ENCODE results near the gene TNP2.

The TNP2 gene

DNA sequence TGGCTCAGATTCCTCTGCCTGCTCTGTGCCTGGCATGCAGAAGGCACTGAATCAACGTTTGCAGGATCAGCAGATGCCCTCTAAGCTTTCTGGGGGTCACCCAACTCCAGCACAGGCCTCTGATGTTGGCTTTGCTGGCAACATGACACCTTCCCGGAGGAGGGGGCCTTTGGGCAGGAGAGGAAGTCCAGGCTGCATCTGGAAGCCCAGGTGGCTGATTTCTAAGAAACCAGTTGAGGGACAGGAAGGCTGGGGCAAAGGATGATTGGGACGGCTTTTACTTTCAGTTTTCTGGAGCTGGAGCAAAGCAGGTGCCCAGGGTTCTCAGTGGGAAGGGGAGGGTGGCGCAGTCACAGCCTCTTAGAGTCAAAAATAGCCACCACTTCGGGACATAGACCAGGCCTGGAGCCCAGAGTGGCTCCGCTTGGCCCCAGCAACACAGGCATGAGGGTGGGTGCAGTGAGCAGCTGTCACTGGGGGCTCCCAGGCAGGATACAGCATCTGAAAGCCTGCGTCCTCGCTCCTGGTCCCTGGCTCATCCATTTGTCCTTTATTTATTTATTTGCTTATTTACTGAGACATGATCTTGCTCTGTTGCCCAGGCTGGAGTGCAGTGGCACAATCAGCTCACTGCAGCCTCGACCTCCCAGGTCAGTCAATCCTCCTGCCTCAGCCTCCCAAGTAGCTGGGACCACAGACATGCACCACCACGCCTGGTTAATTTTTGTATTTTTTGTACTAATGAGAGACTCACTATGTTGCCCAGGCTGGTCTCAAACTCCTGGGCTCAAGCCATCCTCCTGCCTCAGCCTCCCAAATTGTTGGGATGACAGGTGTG lies 28.3 kb downstream of the TNP2 start:
- in situ Hi-C loops (cut with HindIII; ENCODE audit: low sequenced_read_pairs), result no loop called here

DNA sequence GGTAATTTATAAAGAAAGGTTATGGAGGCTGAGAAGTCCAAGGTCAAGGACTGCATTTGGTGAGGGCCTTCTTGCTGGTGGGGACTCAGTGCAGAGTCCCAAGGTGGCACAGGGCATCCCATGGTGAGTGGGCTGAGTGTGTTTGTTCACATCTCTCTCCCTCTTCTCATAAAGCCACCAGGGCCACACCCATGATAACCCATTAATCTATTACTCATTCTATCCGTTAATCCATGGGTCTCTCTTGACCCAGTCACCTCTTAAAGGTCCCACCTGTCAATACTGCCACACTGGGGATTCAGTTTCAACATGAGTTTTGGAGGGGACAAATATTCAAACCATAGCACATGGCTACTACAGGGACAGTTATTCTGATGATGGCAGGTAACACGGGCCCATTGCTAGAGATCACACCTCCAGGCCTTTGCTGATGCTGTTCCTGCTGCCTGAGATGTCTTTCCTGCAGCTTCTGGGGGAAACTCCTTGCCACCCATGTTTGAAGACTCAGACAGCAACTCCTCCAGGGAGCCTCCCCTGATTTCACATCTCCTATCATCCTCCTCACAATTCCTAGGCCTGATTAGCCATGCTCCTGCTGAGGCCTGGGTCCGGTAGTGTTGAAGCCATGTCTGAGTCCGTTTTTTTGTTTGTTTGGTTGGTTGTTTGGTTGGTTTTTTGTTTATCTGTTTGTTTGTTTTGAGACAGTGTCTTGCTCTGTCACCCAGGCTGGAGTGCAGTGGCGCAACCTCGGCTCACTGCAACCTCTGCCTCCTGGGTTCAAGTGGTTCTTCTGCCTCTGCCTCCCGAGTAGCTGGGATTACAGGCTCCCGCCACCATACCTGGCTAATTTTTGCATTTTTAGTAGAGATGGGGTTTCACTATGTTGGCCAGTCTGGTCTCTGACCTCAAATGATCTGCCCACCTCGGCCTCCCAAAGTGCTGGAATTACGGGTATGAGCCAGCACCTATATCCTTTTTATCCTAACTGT lies 29.2 kb downstream of the TNP2 start:
- in situ Hi-C loops (cut with HindIII; ENCODE audit: low sequenced_read_pairs), result no loop called here

DNA sequence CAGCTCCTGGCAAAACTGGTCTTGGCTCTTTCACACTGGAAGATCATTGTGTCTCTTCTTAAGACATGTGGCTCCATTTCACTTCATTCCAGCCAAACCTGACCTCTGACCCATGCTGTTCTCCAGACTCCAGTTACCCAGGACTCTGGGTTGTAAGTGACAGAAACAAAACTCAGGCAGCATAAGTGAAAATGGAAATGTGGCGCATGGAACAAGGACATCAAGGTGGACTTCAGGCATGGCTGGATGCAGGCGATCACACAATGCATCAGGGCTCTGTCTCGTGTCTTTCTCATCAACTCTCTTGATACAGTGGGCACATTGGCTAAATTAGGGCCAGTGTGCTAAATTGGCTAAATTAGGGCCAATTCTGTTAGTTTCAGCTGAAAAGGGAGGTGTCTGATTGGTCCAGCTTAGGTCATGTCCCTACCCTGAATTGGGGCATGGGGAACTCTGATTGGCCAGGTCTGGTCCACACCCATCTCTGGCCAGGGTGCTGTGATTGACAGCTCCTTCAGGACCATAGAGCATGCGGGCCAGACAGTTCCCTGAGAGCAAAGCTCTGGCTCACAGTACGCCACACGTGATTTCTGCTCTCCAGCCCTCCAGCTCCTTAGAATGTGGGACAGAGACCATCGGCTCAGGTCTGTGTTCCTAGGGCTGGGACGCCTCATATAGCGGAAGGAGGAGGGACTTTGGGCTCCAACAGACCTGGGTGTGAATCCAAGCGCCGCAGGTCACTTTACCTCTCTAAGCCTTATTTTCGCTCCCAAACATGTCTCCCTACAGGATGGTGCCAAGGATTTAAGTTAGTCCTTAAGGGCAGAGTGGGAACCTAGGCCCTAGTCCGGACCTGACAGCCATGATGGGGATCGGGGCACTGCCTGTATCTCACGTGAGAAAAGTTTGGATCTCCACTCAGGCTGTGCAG lies 30.6 kb downstream of the TNP2 start:
- in situ Hi-C loops (cut with HindIII; ENCODE audit: low sequenced_read_pairs), result no loop called here

DNA sequence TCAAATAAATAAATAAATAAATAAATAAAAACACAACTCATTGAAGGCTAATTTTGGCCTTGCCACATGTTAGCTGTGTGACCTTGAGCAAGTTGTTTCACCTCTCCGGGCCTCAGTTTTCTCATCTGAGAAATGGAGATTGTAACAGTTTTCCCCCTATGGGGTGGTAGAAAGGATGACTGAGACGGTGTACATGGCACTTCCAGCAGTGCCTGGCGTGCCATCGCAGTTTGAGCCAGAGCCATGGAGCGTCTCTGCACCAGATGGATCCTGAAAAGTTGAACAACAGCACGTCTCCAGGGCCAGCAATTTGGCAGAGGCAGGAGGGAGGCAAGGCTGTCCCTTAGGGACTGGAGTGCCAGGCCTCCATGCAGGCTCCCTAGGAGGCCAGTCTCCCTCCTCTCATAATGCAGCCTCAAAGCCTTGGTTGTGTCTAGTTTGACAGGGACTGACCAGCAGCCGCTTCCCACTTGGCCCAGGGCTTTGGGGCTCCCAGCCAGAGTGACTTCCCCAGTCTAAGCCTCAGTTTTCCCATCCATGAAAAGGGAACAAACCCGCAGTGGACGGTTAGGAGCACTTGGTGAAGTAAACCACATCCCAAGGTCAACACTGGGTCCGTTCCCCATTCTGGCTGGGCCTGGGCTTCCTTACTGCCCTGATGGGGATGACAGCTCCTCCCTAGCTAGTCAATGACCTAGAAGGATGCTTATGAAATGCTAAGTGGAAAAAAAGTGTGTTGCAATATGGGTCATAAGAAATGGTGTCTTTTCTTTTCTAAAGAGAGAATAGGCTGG lies 32.5 kb downstream of the TNP2 start:
- in situ Hi-C loops (cut with HindIII; ENCODE audit: low sequenced_read_pairs), result no loop called here

DNA sequence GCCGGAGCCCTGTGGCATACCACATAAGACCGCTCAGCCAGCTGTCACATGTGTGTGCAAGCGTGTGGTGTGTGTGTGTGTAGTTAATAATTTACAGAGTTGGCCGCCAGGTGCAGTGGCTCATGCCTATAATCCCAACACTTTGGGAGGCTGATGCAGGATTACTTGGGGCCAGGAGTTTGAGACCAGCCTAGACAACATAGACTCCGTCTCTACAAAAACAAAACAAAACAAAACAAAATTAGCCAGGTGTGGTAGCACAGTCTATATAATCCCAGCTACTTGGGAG lies 33.5 kb downstream of the TNP2 start:
- in situ Hi-C loops (cut with HindIII; ENCODE audit: low sequenced_read_pairs), result no loop called here

DNA sequence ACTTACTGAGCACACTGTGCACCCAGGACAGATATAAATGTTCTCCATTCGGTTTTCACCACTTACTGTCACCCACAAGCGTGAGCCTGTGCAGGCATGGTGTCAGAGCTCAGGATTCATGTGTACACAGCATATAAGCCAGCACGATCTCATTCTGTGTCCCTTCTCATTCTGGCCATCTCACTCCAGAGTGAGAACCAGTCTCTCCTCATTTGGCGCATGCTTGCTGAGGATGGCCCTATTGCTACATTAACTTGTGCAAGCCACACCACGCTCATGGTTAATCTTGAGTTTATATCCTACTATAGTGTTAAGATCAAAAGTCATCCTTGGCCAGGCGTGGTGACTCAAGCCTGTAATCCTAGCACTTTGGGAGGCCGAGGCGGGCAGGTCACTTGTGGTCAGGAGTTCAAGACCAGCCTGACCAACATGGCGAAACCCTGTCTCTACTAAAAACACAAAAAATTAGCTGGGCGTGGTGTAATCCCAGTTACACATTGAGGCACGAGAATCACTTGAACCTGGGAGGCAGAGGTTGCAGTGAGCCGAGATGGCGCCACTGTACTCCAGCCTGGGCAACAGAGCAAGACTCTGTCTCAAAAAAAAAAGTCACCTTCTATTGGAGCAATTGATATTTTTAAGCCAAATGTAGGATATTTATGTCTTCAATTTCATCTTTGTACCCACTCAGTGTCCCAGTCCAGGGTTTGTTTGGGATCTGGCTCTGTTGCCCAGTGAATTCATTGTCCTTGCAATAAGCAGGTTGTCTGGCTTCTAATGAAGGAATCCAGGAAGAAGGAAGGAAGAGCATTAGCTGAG lies 34.0 kb downstream of the TNP2 start:
- in situ Hi-C loops (cut with HindIII; ENCODE audit: low sequenced_read_pairs), result no loop called here

DNA sequence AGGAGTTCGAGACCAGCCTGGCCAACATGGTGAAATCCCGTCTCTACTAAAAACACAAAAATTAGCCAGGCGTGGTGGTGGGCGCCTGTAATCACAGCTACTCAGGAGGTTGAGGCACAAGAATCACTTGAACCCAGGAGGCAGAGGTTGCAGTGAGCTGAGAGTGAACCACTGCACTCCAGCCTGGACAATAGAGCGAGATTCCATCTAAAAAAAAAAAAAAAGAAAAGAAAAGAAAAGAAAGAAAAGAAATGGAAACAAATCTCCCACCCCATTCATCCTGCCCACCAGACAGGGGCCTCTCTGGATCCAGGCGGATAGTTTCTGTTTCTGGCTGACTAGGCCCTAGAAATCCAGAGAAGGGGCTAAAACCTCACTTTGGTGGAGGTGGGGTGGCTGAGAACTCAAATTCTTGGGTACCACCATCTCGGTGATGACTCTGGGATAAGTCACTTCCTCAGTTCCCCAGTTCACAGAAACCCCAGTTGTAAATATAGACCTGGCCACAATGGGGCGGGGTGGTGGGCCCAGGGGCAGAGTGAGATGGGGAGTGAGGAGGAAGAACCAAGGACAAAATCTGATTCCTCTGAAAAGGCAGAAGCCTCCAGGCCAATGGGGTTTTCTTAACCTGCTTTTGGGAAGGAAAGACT lies 35.3 kb downstream of the TNP2 start:
- in situ Hi-C loops (cut with HindIII; ENCODE audit: low sequenced_read_pairs), result no loop called here

DNA sequence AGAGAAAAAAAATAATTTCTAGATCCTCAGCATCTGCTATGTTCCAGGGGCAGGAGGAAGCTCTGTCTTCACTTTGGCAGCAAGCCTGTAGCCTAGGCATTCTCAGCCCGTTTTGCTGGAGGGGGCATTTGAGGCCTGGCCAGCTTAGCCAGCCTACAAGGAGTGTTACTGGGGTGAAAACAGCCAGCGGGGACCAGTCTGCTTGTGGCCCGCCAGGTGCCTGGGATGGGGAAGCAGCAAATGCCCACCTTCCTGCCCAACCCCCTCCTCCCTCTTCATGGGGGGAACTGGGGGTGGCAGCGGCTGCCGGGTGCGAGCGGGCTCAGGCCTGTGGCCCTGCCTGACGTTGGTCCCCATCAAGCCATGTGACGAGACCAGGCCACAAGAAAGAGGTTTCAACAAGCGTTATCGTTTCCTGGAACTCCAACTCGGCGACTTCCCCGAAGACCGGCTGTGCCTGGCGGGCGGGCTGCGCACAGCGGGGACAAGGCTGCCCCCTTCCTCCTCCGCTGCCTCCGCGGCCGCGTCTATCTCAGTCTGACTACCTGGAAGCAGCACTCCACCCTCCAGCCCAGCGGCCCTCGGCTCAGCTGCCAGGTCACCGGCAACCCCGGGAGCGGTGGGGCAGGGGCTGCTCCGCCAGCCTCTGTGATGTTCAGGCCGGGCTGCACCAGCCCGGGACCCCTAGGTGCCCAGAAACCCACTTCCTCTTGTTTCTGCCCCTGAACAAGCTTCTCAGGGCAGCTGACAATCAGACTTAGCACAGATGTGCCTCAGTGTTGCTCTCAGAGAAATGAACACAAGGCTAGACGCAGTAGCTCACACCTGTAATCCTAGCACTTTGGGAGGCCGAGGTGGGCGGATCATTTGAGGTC lies 36.0 kb downstream of the TNP2 start:
- in situ Hi-C loops (cut with HindIII; ENCODE audit: low sequenced_read_pairs), result no loop called here

DNA sequence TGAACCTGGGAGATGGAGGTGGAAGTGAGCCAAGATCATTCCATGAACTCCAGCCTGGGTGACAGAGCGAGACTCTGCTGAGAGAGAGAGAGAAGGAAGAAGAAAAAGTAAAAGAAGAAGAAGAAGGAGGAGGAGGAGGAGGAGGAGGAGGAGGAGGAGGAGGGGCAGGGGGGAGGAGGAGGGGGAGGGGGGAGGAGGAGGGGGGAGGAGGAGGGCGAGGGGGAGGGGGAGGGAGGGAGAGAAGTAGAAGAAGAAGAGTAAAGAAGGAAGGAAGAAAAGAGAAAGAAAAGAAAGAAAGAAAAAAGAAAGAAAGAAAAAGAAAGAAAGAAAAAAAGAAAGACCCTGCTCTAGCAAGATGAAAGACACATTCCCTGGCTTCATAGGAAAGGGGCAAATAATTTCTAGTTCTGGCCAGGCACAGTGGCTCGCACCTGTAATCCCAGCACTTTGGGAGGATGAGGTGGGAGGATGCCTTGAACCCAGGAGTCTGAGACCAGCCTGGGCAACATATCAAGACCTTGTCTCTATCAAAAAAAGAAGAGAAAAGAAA lies 36.7 kb downstream of the TNP2 start:
- in situ Hi-C loops (cut with HindIII; ENCODE audit: low sequenced_read_pairs), result no loop called here

DNA sequence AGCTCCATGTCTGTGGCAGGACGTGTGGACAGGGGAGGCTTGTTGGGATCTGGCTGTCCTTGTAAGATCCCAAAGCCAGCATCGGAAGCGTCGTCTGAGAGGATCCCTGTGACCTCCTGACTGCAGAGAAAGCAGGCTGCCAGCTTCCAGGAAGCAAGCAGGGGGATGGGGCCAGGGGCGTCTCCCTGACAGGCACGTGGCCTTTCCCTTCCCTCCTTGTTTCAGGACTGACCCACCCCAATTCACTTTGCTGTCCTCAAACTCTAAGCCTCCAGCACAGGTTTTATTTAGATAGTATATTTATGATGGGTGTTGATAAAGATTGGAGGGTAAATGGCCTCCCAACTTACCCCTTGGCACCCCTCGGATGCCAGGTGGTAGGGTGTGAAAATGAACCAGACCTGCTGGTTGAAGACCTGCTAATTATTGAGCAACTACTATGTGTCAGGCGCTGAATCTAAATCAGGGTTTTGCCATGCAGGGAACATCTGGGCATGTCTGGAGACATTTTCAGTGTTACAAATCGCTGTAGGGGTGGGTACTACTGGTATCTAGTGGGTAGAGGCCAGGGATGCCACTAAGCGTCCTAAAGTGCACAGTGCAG lies 37.7 kb downstream of the TNP2 start:
- in situ Hi-C loops (cut with HindIII; ENCODE audit: low sequenced_read_pairs), result no loop called here

DNA sequence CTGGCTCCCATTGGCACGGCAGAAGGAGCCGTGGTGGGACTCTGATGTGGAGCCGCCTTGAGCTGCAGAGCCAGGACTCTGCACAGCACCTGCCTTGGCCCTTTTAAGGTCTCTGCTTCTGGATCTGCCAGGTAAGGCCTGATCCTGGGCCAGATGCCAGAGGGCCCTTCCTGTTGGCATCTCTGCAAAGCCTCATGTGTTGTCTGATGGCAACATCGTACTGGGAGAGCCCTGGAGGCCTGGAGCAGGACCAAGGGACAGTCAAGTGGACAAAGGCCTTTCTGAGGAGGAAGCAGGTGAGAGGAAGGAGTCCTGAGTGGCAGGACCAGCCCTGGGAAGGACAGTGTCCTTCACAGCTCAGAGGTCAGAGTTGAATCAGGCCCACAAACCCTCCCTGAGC lies 39.2 kb downstream of the TNP2 start:
- in situ Hi-C loops (cut with HindIII; ENCODE audit: low sequenced_read_pairs), result no loop called here

DNA sequence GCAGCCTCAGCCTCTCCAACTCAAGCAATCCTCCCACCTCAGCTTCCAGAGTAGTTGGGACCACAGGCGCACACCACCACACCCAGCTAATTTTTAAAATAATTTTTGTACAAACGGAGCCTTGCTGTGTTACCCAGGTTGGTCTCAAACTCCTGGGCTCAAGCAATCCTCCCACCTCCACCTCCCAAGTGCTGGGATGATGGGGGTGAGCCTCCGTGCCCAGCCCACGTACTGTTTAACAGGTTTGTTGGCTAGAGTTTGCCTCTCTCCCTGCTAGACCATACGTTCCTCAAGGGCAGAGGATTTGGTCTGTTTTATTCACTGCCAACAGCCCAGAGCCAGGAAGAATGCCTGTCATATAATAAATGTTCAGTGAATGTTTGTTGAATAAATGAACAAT lies 39.7 kb downstream of the TNP2 start:
- in situ Hi-C loops (cut with HindIII; ENCODE audit: low sequenced_read_pairs), result no loop called here

DNA sequence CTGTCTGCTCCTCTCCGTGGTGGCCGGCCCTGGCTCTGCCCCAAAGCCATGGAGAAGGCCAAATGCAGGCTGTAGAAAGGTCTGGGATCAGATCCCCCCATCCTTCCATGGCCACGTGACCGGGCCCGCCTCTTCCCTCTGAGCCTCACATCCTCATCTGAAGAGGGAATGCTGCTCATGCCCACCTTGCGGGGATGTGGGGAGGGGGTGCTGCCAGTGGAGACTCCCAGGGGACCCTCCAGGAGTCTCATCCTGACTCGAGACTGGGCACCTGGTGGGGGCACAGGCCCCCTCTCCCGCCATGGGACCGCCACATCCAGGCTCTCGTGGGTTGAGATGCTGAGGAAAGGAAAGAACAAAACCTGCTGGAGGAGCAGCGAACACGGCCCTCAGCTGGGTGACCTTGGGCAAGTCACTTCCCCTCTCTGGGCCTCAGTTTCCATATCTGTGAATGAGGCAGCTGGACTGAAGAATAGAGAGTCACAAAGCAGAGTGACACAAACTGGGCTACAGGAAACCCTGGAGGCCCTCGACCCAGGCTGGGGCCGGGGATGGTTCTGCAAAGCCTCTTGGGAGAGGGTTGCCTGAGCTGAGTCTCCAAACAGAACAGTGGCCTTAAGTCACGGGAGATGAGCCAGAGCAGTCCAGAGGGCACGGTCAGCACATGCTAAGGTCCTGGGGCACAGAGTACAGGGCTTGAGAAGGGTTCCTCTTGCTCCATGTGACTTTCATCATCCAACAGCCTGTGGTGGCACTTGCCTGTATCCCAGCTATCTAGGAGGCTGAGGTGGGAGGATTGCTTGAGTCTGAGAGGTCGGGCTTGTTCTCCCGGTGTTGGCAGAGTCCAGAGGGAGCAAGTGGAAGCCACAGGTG lies 43.2 kb downstream of the TNP2 start:
- in situ Hi-C loops (cut with HindIII; ENCODE audit: low sequenced_read_pairs), result no loop called here

DNA sequence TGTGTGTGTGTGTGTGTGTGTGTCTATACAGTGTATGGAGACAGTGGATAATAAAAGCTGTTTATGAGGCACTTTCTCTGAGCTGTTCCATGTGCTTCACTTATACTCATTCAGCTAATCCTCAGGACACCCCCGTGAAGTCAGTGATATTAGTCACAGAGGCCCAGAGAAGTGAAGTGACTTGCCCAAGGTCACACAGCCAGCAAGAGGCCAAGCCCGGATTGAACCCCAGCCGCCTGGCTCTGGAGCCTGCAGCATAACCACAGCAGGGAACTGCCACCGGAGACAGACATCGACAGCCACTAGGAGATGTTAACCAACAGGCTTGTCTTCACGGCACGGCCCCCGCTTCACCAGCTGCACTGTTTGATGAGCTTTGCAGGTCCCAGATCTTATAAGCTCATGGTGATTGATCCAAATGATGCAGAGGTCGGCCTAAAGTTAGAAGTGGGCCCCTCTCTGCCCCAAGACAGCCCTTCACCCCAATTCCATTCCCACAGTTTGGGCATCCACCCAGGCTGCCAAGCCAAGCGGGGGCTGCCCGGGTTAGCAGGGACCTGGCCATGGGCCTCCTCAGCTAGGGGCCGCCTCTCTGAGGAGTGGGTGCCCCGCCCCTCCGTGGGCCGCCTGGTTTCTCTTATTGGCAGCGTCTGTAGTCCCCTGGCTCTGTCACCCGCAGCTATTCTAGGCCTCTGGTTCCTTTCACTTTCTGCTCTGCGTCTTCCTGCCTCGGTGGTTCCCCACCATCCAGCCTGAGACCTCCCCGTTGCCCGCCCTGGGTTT lies 44.0 kb downstream of the TNP2 start:
- in situ Hi-C loops (cut with HindIII; ENCODE audit: low sequenced_read_pairs), result no loop called here

DNA sequence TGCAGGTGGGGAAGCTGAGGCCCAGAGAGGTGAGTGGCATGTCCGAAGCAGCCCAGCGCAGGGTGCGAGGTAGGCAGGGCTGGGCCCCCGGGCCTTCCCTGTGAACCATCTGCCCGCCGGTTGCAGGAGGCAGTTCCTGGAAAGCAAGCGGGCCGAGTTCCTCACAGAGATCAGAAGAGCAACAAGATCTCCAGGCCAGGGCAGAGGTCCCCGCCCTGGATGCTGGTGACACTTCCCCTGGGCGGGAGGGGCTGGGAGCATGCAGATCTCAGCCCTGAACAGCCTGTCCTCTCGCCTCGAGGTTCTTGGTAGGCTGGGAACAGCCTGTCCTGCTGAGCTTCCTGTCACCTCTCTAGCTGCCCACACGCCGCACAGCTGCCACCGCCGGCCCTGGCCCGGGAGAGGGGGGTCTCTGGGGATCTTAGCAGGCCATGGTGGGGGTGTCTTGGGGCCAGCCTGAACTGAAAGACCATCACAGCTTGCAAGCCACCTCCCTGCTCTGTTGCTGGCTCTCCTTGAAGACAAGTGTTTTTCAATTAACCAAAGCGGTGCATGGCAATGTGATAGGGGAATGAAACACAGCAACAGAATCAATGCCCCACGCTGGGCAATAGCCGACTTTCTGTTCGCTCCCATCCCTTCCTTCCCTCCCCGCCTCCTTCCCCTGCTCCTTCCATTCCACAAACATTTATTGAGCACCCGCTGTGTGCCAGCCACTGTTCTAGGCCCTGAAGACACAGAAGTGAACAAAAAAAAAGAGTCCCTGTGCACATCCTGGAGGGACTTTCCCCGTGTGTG lies 44.8 kb downstream of the TNP2 start:
- in situ Hi-C loops (cut with HindIII; ENCODE audit: low sequenced_read_pairs), result no loop called here

Measured in DLD1 (cell line).